Skeletal muscle satellite cell (primary cell): ENCODE data around the gene PACC1.
"Not testable (repeated sequence)": the region's sequence is repeated elsewhere in the genome, so short reads cannot be mapped to it uniquely, and the experiment has no call there.

Source experiments
- H3K27me3 ChIP-seq: 2 replicates; pipeline ENCODE4 v1.7.0; 2013; ENCODE audit warnings: low read length; ENCODE audit not compliant: control insufficient read depth, insufficient read depth
- H3K36me3 ChIP-seq: 2 replicates; pipeline ENCODE4 v1.7.0; 2013; ENCODE audit warnings: mild to moderate bottlenecking, control low read depth, low read length; ENCODE audit not compliant: insufficient read depth
- H3K4me1 ChIP-seq: 2 replicates; pipeline ENCODE4 v1.7.0; 2013; ENCODE audit warnings: low read length; ENCODE audit not compliant: control insufficient read depth, insufficient read depth
- H3K4me2 ChIP-seq: 2 replicates; pipeline ENCODE4 v1.7.0; 2013; ENCODE audit warnings: mild to moderate bottlenecking, low read length
- H3K4me3 ChIP-seq: 2 replicates; pipeline ENCODE4 v1.7.0; 2013; ENCODE audit warnings: low read length
- H3K9ac ChIP-seq: 2 replicates; pipeline ENCODE4 v1.7.0; 2013; ENCODE audit warnings: mild to moderate bottlenecking, low read depth, low read length, moderate library complexity
- H3K9me3 ChIP-seq: replicated peaks from 2 replicates; pipeline ENCODE4 v1.7.0; 2013; ENCODE audit warnings: mild to moderate bottlenecking, control low read depth, low read length

Gene PACC1

GRCh38 chr1:212353181-212353580 is 61.5 kb downstream of the PACC1 start:
- H3K36me3 ChIP-seq: peaks cover 15% of the 10 kb centered on the region
- H3K4me1 ChIP-seq: peaks cover 5% of the 10 kb centered on the region
- H3K27me3 ChIP-seq: no peaks in the 10 kb centered on the region
- H3K4me3 ChIP-seq: no peak overlapping the region
- H3K4me2 ChIP-seq: no peak overlapping the region
- H3K9me3 ChIP-seq: no peaks in the 10 kb centered on the region
- H3K9ac ChIP-seq: no peak overlapping the region

DNA sequence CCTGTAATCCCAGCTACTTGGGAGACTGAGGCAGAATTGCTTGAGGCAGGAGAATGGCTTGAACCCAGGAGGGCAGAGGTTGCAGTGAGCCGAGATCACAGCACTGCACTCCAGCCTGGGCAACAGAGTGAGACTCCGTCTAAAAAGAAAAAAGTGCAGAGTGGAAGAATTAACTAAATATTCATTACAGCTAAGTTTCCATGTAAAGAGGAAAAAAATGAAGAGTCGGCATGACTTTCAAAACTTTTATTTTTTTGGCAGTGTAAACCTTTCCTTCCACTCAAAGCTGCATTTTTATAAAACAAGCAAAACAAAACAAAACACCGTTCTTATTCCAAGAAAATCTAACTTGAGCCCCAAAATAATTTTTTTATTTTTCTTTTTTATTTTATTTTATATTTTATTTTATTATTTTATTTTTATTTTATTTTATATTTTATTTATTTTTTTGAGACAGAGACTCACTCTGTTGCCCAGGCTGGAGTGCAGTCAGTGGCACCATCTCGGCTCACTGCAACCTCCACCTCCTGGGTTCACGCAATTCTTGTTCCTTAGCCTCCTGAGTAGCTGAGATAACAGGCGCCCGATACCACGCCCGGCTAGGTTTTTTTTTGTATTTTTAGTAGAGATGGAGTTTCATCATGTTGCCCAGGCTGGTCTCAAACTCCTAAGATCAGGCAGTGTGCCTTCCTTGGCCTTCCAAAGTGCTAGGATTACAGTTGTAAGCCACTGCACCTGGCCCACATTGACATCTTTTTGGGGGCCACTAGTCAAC is 62.9 kb downstream of the PACC1 start:
- Histone ChIP-seq H3K9me3 (no peaks in the 10 kb centered on the region), H3K4me2 (no peak overlapping the region), H3K4me1 (peaks cover 5% of the 10 kb centered on the region), H3K9ac (no peak overlapping the region), H3K27me3 (no peaks in the 10 kb centered on the region), H3K4me3 (no peak overlapping the region), H3K36me3 (peaks cover 10% of the 10 kb centered on the region)

DNA sequence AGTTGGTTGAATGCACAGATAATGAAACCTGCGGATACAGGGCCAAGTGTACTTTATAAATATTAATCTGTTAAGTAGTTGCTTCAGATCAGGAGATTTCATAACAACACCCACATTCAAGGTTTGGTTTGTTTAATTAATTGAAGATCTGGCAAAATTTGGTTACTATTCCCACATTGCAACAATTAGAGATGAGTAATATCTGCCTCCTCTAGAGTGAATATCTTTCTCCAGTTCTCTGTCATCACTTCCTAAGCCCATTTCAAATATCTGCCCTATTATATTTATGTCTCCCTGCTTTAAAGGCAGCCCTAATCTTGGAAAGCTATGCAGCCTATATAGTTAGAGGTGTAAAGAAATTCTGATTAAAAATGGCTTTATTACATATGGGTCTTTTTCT is 68.1 kb downstream of the PACC1 start:
- Histone ChIP-seq H3K4me1 (no peaks in the 10 kb centered on the region), H3K9ac (no peak overlapping the region), H3K36me3 (peaks cover 4% of the 10 kb centered on the region), H3K27me3 (no peaks in the 10 kb centered on the region), H3K4me3 (no peak overlapping the region), H3K9me3 (no peaks in the 10 kb centered on the region), H3K4me2 (no peak overlapping the region)

- peaks cover 4% of the 10 kb centered on the region for H3K36me3 ChIP-seq
- no peaks in the 10 kb centered on the region for H3K4me1 ChIP-seq
- H3K9me3 ChIP-seq: no peaks in the 10 kb centered on the region
- no peak overlapping the region for H3K4me3 ChIP-seq
- no peaks in the 10 kb centered on the region for H3K27me3 ChIP-seq
- no peak overlapping the region for H3K4me2 ChIP-seq
- H3K9ac ChIP-seq: no peak overlapping the region
Measured at GRCh38 chr1:212344905-212345304, 69.8 kb downstream of the PACC1 start.

DNA sequence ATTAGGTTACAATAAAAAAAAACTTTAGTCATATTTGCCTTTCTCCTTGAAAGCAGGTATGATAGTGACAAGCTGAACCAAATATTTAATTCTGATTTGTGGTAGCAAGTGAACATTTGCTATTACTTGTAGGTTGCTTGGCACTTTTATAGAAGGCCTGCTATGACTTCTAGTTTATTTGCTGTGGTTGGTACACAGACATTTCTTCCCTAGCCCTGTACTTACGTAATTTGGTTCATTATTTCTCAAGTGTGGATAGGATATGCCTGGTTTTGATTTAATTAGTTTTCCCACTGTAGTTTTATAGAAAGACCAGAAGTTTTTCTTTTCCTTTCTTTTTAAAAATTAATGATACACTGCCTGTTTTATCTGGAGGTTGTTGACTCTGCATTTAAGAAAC is 73.6 kb downstream of the PACC1 start:
- H3K4me3 ChIP-seq: no peak overlapping the region
- H3K4me2 ChIP-seq: no peak overlapping the region
- no peaks in the 10 kb centered on the region for H3K4me1 ChIP-seq
- no peak overlapping the region for H3K9ac ChIP-seq
- no peaks in the 10 kb centered on the region for H3K9me3 ChIP-seq
- no peaks in the 10 kb centered on the region for H3K36me3 ChIP-seq
- H3K27me3 ChIP-seq: no peaks in the 10 kb centered on the region

DNA sequence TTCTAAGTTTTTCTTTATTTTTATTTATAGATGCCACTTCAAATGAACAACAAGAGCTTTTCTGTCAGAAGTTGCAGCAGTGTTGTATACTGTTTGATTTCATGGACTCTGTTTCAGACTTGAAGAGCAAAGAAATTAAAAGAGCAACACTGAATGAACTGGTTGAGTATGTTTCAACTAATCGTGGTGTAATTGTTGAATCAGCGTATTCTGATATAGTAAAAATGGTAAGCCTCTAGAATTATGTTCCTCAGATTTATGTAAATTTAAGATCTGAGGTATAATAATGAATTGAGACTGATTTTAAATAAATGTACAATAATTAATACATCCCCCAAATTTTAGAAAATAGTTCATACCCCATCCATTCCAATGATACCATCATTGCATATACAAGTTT is 85.6 kb downstream of the PACC1 start:
- Histone ChIP-seq H3K9ac (no peak overlapping the region), H3K4me2 (no peak overlapping the region)

DNA sequence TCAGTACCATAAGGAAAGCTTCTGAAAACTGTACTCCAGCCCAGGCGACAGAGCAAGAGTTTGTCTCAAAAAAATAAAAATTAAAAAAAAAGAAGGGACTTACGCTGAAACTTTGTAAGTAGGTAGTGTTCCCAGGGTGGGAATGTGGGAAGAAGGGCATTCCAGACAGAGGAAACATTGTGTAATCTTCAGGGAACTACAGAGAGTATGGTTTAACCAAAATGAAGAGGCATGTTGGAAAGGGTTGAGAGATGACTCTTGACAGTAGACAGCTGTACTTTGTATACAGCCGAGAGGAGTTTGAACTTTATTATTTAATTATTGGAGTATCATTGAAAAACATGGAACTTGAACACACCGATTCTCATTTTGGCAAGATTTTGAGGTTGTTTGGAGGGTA is 86.4 kb downstream of the PACC1 start:
- H3K9ac ChIP-seq: no peak overlapping the region
- no peaks in the 10 kb centered on the region for H3K36me3 ChIP-seq
- no peaks in the 10 kb centered on the region for H3K27me3 ChIP-seq
- H3K9me3 ChIP-seq: no peaks in the 10 kb centered on the region
- no peak overlapping the region for H3K4me2 ChIP-seq
- no peak overlapping the region for H3K4me3 ChIP-seq
- no peaks in the 10 kb centered on the region for H3K4me1 ChIP-seq

More for the DNA sequence above, 85.6 kb downstream of the PACC1 start:
- Histone ChIP-seq H3K4me1 (no peaks in the 10 kb centered on the region), H3K9me3 (no peaks in the 10 kb centered on the region), H3K27me3 (no peaks in the 10 kb centered on the region), H3K4me3 (no peak overlapping the region), H3K36me3 (no peaks in the 10 kb centered on the region)

GRCh38 chr1:212326541-212326940 is 88.1 kb downstream of the PACC1 start:
- H3K4me1 ChIP-seq: no peaks in the 10 kb centered on the region
- no peak overlapping the region for H3K9ac ChIP-seq
- H3K4me3 ChIP-seq: no peak overlapping the region
- no peaks in the 10 kb centered on the region for H3K27me3 ChIP-seq
- no peaks in the 10 kb centered on the region for H3K36me3 ChIP-seq
- no peak overlapping the region for H3K4me2 ChIP-seq
- H3K9me3 ChIP-seq: no peaks in the 10 kb centered on the region

DNA sequence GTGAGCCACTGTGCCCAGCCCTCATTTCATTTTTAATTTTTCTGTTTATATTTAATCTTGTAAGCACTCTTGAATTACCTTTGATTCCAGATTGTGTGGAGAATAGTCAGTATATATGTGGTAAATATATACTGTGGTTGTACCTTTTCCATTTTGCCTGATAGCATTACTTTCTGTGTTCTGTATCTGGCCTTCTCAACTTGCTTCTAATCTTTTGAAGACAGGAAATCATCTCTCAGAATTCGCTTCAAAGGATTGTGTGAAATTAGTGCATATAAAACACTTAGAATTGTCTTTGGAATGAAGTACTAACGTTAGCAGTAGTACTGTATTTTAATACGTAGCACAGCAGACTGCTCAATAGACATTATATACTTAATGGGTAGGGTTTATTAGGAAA is 91.6 kb downstream of the PACC1 start:
- Histone ChIP-seq H3K9ac (no peak overlapping the region), H3K27me3 (no peaks in the 10 kb centered on the region), H3K9me3 (no peaks in the 10 kb centered on the region), H3K4me1 (no peaks in the 10 kb centered on the region), H3K4me3 (no peak overlapping the region), H3K36me3 (no peaks in the 10 kb centered on the region), H3K4me2 (no peak overlapping the region)

GRCh38 chr1:212321031-212321430 is 93.7 kb downstream of the PACC1 start:
- not testable (repeated sequence) for H3K4me3 ChIP-seq, H3K36me3 ChIP-seq, H3K27me3 ChIP-seq, H3K4me2 ChIP-seq, H3K9ac ChIP-seq, H3K9me3 ChIP-seq, H3K4me1 ChIP-seq

DNA sequence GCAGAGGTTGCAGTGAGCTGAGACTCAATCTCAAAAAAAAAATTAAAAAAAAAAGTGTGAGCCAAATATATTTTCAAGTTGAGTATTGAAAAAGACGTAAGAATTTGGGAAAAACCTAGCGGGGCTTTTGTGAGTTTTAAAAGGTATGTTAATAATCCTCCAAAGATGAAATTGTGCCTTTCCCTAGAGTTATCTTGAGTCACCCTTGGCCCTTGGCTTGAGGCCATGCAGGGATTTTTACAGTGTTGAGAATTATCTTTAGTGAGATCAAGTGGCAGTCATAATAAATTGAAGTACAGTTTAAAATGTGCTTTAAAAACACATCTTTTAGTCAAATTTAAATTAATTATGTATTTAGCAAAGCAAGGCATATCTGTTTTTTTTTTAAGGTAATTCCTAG is 96.8 kb downstream of the PACC1 start:
- H3K9ac ChIP-seq: no peak overlapping the region
- no peaks in the 10 kb centered on the region for H3K9me3 ChIP-seq
- no peak overlapping the region for H3K4me3 ChIP-seq
- no peak overlapping the region for H3K4me2 ChIP-seq
- no peaks in the 10 kb centered on the region for H3K36me3 ChIP-seq
- no peaks in the 10 kb centered on the region for H3K27me3 ChIP-seq
- no peaks in the 10 kb centered on the region for H3K4me1 ChIP-seq

DNA sequence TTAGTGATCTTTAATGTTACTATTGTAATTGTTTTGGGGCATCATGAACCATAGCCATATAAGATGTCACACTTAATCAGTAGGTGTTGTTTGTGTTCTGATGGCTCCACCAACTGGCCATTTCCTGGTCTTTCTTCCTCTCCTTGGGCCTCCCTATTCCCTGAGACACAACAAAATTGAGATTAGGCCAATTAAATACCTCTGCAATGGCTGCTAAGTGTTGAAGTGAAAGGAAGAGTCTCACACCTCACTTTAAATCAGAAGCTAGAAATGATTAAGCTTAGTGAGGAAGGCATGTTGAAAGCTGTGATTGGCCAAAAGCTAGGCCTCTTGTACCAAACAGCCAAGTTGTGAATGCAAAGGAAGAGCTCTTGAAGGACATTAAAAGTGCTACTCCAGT is 98.8 kb downstream of the PACC1 start:
- H3K27me3 ChIP-seq: no peaks in the 10 kb centered on the region
- H3K9me3 ChIP-seq: no peaks in the 10 kb centered on the region
- H3K9ac ChIP-seq: no peak overlapping the region
- H3K36me3 ChIP-seq: no peaks in the 10 kb centered on the region
- no peak overlapping the region for H3K4me2 ChIP-seq
- no peak overlapping the region for H3K4me3 ChIP-seq
- H3K4me1 ChIP-seq: peaks cover 6% of the 10 kb centered on the region
